ENCODE results near the gene COG5.

COG5 gene

DNA sequence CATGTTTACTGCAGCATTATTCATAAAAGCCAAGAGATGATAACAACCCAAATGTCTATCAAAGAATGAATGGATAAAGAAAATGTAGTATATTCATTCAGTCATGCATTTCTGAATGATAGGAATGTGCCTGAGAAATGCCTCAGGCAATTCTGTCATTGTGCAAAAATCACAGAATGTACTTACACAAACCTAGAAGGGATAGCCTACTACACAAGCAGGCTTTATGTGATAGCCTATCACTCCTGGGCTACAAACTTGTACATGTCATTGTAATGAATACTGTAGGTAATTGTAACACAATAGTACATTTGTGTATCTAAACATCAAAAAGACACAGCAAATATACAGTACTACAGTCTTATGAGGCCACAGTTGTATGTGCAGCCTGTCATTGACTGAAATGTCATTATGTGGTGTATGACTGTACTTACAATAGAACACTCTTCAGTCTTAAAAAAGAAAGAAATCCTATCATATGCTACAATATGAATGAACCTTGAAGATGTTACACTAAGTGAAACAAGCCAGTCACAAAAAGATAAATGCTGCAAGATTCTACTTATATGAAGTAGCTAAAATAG is 235.6 kb downstream of the COG5 start:
- H3K4me1 ChIP-seq (ENCODE audit: control insufficient read depth in 1 of 2, insufficient read depth in 2 of 2, low read length in 2 of 2): no peaks in the 10 kb centered on the region
- H3K9me3 ChIP-seq (ENCODE audit: control insufficient read depth in 1 of 2, low read length in 2 of 2): peaks cover 0 to 9% of the 10 kb centered on the region in 2 donors
- no peak overlapping the region for H3K9ac ChIP-seq (ENCODE audit: low read depth in 1 of 2, low read length in 2 of 2)
- H3K36me3 ChIP-seq (ENCODE audit: control insufficient read depth in 1 of 2, insufficient read depth in 2 of 2, low read length in 2 of 2): no peaks in the 10 kb centered on the region
- no peaks in the 10 kb centered on the region for H3K27me3 ChIP-seq (ENCODE audit: control insufficient read depth in 1 of 2, insufficient read depth in 2 of 2, low read length in 2 of 2)
- H3K27ac ChIP-seq (ENCODE audit: low read depth, low read length): no peak overlapping the region
- H3K4me3 ChIP-seq (ENCODE audit: low read depth in 1 of 2, low read length in 2 of 2): no peak overlapping the region

- H3K27ac ChIP-seq (ENCODE audit: low read depth, low read length): no peak overlapping the region
- H3K9ac ChIP-seq (ENCODE audit: low read depth in 1 of 2, low read length in 2 of 2): no peak overlapping the region
- H3K36me3 ChIP-seq (ENCODE audit: control insufficient read depth in 1 of 2, insufficient read depth in 2 of 2, low read length in 2 of 2): peaks cover 0 to 5% of the 10 kb centered on the region in 2 donors
- no peak overlapping the region for H3K4me3 ChIP-seq (ENCODE audit: low read depth in 1 of 2, low read length in 2 of 2)
- H3K27me3 ChIP-seq (ENCODE audit: control insufficient read depth in 1 of 2, insufficient read depth in 2 of 2, low read length in 2 of 2): no peaks in the 10 kb centered on the region
- peaks cover 0 to 9% of the 10 kb centered on the region in 2 donors for H3K9me3 ChIP-seq (ENCODE audit: control insufficient read depth in 1 of 2, low read length in 2 of 2)
- H3K4me1 ChIP-seq (ENCODE audit: control insufficient read depth in 1 of 2, insufficient read depth in 2 of 2, low read length in 2 of 2): no peaks in the 10 kb centered on the region
Observed at GRCh38 chr7:107326061-107326460, 237.7 kb downstream of the COG5 start.

DNA sequence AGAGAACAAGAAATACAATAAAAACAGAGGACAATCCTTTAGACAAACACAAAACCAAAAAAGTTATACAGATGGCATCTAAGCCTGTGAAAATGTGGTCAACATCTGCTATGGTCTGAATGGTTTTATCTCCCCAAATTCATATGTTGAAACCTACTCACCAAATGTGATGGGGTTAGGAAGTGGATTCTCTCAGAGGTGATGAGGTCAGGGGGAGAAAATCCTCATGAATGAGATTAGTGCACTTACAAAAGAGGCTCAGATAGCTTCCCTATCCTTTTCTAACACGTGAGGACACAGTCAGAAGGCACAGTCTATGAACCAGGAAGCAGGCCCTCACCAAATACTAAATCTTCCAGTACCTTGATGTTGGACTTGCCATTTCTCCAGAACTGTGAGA is 241.7 kb downstream of the COG5 start:
- Histone ChIP-seq H3K4me3 (ENCODE audit: low read depth in 1 of 2, low read length in 2 of 2) (no peak overlapping the region), H3K9me3 (ENCODE audit: control insufficient read depth in 1 of 2, low read length in 2 of 2) (peaks cover 0 to 2% of the 10 kb centered on the region in 2 donors), H3K9ac (ENCODE audit: low read depth in 1 of 2, low read length in 2 of 2) (no peak overlapping the region)

GRCh38 chr7:107321611-107322010 is 242.1 kb downstream of the COG5 start:
- Histone ChIP-seq H3K9me3 (ENCODE audit: control insufficient read depth in 1 of 2, low read length in 2 of 2) (no peaks in the 10 kb centered on the region), H3K27ac (ENCODE audit: low read depth, low read length) (no peak overlapping the region), H3K4me3 (ENCODE audit: low read depth in 1 of 2, low read length in 2 of 2) (no peak overlapping the region), H3K36me3 (ENCODE audit: control insufficient read depth in 1 of 2, insufficient read depth in 2 of 2, low read length in 2 of 2) (peaks cover 0 to 5% of the 10 kb centered on the region in 2 donors), H3K9ac (ENCODE audit: low read depth in 1 of 2, low read length in 2 of 2) (no peak overlapping the region), H3K27me3 (ENCODE audit: control insufficient read depth in 1 of 2, insufficient read depth in 2 of 2, low read length in 2 of 2) (no peaks in the 10 kb centered on the region), H3K4me1 (ENCODE audit: control insufficient read depth in 1 of 2, insufficient read depth in 2 of 2, low read length in 2 of 2) (no peaks in the 10 kb centered on the region)

More for the DNA sequence above, 241.7 kb downstream of the COG5 start:
- Histone ChIP-seq H3K27ac (ENCODE audit: low read depth, low read length) (no peak overlapping the region), H3K4me1 (ENCODE audit: control insufficient read depth in 1 of 2, insufficient read depth in 2 of 2, low read length in 2 of 2) (no peaks in the 10 kb centered on the region), H3K36me3 (ENCODE audit: control insufficient read depth in 1 of 2, insufficient read depth in 2 of 2, low read length in 2 of 2) (peaks cover 0 to 5% of the 10 kb centered on the region in 2 donors), H3K27me3 (ENCODE audit: control insufficient read depth in 1 of 2, insufficient read depth in 2 of 2, low read length in 2 of 2) (no peaks in the 10 kb centered on the region)

DNA sequence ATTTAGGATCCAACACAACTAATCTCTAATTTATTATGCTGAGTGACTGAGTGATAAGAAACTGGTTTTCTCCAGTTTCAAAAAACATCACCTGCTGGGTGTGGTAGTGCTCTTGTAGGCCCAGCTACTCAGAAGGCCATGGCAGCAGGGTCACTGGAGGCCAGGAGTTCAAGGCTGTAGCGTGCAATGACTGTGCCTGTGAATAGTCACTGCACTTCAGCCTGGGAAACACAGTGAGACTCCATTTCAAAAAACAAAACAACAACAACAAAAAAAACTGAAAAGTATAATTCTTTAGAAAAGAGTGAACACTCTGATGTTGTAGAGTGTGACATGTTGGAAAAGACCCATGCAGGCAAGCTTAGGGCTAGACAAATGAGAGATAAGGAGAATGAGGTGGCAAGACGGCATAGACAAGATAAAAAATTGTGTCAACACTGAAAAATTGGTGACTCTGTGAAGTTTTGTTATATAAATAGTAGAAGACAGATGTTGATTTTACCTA is 243.9 kb downstream of the COG5 start:
- H3K9ac ChIP-seq (ENCODE audit: low read depth in 1 of 2, low read length in 2 of 2): no peak overlapping the region
- no peaks in the 10 kb centered on the region for H3K9me3 ChIP-seq (ENCODE audit: control insufficient read depth in 1 of 2, low read length in 2 of 2)
- no peaks in the 10 kb centered on the region for H3K4me1 ChIP-seq (ENCODE audit: control insufficient read depth in 1 of 2, insufficient read depth in 2 of 2, low read length in 2 of 2)
- H3K27ac ChIP-seq (ENCODE audit: low read depth, low read length): no peak overlapping the region
- no peaks in the 10 kb centered on the region for H3K27me3 ChIP-seq (ENCODE audit: control insufficient read depth in 1 of 2, insufficient read depth in 2 of 2, low read length in 2 of 2)
- H3K4me3 ChIP-seq (ENCODE audit: low read depth in 1 of 2, low read length in 2 of 2): no peak overlapping the region
- H3K36me3 ChIP-seq (ENCODE audit: control insufficient read depth in 1 of 2, insufficient read depth in 2 of 2, low read length in 2 of 2): peaks cover 0 to 5% of the 10 kb centered on the region in 2 donors

GRCh38 chr7:107318523-107319160 is 245.1 kb downstream of the COG5 start:
- Histone ChIP-seq H3K9me3 (ENCODE audit: control insufficient read depth in 1 of 2, low read length in 2 of 2) (no peaks in the 10 kb centered on the region), H3K4me3 (ENCODE audit: low read depth in 1 of 2, low read length in 2 of 2) (no peak overlapping the region), H3K9ac (ENCODE audit: low read depth in 1 of 2, low read length in 2 of 2) (no peak overlapping the region), H3K36me3 (ENCODE audit: control insufficient read depth in 1 of 2, insufficient read depth in 2 of 2, low read length in 2 of 2) (peaks cover 0 to 5% of the 10 kb centered on the region in 2 donors), H3K27ac (ENCODE audit: low read depth, low read length) (no peak overlapping the region), H3K4me1 (ENCODE audit: control insufficient read depth in 1 of 2, insufficient read depth in 2 of 2, low read length in 2 of 2) (no peaks in the 10 kb centered on the region), H3K27me3 (ENCODE audit: control insufficient read depth in 1 of 2, insufficient read depth in 2 of 2, low read length in 2 of 2) (no peaks in the 10 kb centered on the region)

DNA sequence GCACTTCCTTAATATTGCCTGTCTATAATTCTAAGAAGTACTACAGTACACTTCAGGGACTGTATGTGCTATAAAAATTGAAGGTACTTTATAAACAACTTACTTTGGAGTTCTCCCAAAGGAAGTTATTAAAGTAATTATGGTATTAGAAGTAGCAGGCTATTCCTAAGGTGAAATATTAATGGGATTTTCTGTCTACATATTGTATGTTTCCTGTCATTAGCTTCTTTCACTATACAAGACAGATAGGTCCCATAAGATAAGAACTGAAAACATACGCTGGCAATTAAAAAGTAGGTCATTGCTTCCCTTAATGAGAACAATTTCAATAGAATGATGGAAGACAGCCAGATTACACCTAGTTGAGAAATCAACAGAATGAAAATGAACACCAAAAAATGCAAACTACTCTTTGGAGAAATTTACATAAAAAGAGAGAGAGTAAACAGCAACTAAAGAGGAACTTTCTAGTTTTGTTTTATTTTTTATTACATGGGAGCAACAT is 248.0 kb downstream of the COG5 start:
- Histone ChIP-seq H3K4me3 (ENCODE audit: low read depth in 1 of 2, low read length in 2 of 2) (no peak overlapping the region), H3K27ac (ENCODE audit: low read depth, low read length) (no peak overlapping the region), H3K9me3 (ENCODE audit: control insufficient read depth in 1 of 2, low read length in 2 of 2) (no peaks in the 10 kb centered on the region)

DNA sequence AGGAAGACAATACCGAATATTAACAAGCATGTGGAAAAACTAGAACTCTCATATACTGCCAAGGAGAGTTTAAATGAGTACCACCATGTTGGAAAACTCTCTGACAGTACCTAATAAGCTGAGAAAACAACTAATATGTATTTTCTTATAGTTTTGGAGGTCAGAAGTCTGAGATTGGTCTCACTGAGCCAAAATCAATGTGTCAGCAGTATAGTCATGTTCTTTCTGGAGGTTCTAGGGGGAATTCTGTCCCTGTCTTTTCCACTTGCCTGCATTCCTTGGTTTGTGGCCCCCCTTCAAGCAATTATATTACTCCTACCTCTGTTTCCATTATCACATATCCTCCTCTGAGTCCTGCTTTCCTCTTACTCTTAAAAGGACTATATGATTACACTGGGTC is 250.4 kb downstream of the COG5 start:
- H3K4me1 ChIP-seq (ENCODE audit: control insufficient read depth in 1 of 2, insufficient read depth in 2 of 2, low read length in 2 of 2): no peaks in the 10 kb centered on the region
- H3K4me3 ChIP-seq (ENCODE audit: low read depth in 1 of 2, low read length in 2 of 2): no peak overlapping the region
- no peak overlapping the region for H3K9ac ChIP-seq (ENCODE audit: low read depth in 1 of 2, low read length in 2 of 2)
- peaks cover 0 to 5% of the 10 kb centered on the region in 2 donors for H3K36me3 ChIP-seq (ENCODE audit: control insufficient read depth in 1 of 2, insufficient read depth in 2 of 2, low read length in 2 of 2)
- no peaks in the 10 kb centered on the region for H3K9me3 ChIP-seq (ENCODE audit: control insufficient read depth in 1 of 2, low read length in 2 of 2)
- no peaks in the 10 kb centered on the region for H3K27me3 ChIP-seq (ENCODE audit: control insufficient read depth in 1 of 2, insufficient read depth in 2 of 2, low read length in 2 of 2)
- H3K27ac ChIP-seq (ENCODE audit: low read depth, low read length): no peak overlapping the region

More for the DNA sequence above, 248.0 kb downstream of the COG5 start:
- Histone ChIP-seq H3K4me1 (ENCODE audit: control insufficient read depth in 1 of 2, insufficient read depth in 2 of 2, low read length in 2 of 2) (no peaks in the 10 kb centered on the region), H3K27me3 (ENCODE audit: control insufficient read depth in 1 of 2, insufficient read depth in 2 of 2, low read length in 2 of 2) (no peaks in the 10 kb centered on the region), H3K36me3 (ENCODE audit: control insufficient read depth in 1 of 2, insufficient read depth in 2 of 2, low read length in 2 of 2) (peaks cover 0 to 5% of the 10 kb centered on the region in 2 donors), H3K9ac (ENCODE audit: low read depth in 1 of 2, low read length in 2 of 2) (no peak overlapping the region)

DNA sequence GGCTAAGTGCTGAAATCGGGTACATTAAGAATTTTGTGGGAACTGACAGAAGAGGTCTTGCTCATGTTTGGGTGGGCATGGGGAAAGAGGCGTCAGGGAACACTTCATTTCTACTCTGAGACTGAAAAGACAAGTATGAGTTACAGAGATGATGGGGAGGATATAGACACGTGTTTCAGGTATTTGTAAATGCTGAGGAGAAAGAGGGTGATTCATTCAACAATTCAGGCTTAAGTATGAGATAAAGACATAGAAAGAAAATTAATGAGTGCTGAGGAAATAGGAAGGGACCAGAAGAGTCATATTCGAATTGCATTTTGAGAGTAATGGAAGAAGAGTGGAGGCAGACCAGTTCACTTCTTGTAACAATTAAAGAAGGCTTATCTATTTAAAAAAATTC is 251.3 kb downstream of the COG5 start:
- no peaks in the 10 kb centered on the region for H3K9me3 ChIP-seq (ENCODE audit: control insufficient read depth in 1 of 2, low read length in 2 of 2)
- no peak overlapping the region for H3K4me3 ChIP-seq (ENCODE audit: low read depth in 1 of 2, low read length in 2 of 2)
- no peaks in the 10 kb centered on the region for H3K4me1 ChIP-seq (ENCODE audit: control insufficient read depth in 1 of 2, insufficient read depth in 2 of 2, low read length in 2 of 2)
- H3K27me3 ChIP-seq (ENCODE audit: control insufficient read depth in 1 of 2, insufficient read depth in 2 of 2, low read length in 2 of 2): no peaks in the 10 kb centered on the region
- no peak overlapping the region for H3K9ac ChIP-seq (ENCODE audit: low read depth in 1 of 2, low read length in 2 of 2)
- peaks cover 0 to 5% of the 10 kb centered on the region in 2 donors for H3K36me3 ChIP-seq (ENCODE audit: control insufficient read depth in 1 of 2, insufficient read depth in 2 of 2, low read length in 2 of 2)
- H3K27ac ChIP-seq (ENCODE audit: low read depth, low read length): no peak overlapping the region

GRCh38 chr7:107309296-107309695 is 254.4 kb downstream of the COG5 start:
- H3K4me3 ChIP-seq (ENCODE audit: low read depth in 1 of 2, low read length in 2 of 2): no peak overlapping the region
- H3K9me3 ChIP-seq (ENCODE audit: control insufficient read depth in 1 of 2, low read length in 2 of 2): no peaks in the 10 kb centered on the region
- H3K4me1 ChIP-seq (ENCODE audit: control insufficient read depth in 1 of 2, insufficient read depth in 2 of 2, low read length in 2 of 2): no peaks in the 10 kb centered on the region
- no peaks in the 10 kb centered on the region for H3K27me3 ChIP-seq (ENCODE audit: control insufficient read depth in 1 of 2, insufficient read depth in 2 of 2, low read length in 2 of 2)
- no peak overlapping the region for H3K27ac ChIP-seq (ENCODE audit: low read depth, low read length)
- H3K9ac ChIP-seq (ENCODE audit: low read depth in 1 of 2, low read length in 2 of 2): no peak overlapping the region
- H3K36me3 ChIP-seq (ENCODE audit: control insufficient read depth in 1 of 2, insufficient read depth in 2 of 2, low read length in 2 of 2): peaks cover 0 to 5% of the 10 kb centered on the region in 2 donors

Measured in duodenal mucosa (tissue), 2 donors.